ENCODE measurements around the gene NACC1.

The NACC1 gene

GRCh38 chr19:13129384-13129783 is 11.3 kb downstream of the NACC1 start:
- ChIA-PET POLR2A (interaction anchor here (1.5 kb wide), 1 partner anchor 23 kb away, joined by 9 read pairs; no protein-coding TSS in a partner anchor), CTCF (no interaction called here)
- TF ChIP-seq L3MBTL2 (conservative IDR thresholded peaks at IDR 0.05) (no peak), FOXK2 (IDR thresholded peaks at IDR 0.05) (no peak), HDGF (IDR thresholded peaks at IDR 0.05; ENCODE audit: borderline replicate concordance) (no peak), ARNT (IDR thresholded peaks at IDR 0.05) (no peak), BHLHE40 (IDR thresholded peaks at IDR 0.05; ENCODE audit: borderline replicate concordance) (no peak), LEF1 (IDR thresholded peaks at IDR 0.05; ENCODE audit: borderline replicate concordance) (no peak)
- no peak for DNase-seq (ENCODE audit: extremely low spot score)

- ChIA-PET POLR2A (interaction anchor here (1.8 kb wide), 1 partner anchor 21 kb away, joined by 5 read pairs; no protein-coding TSS in a partner anchor), CTCF (no interaction called here)
- TF ChIP-seq ARNT (IDR thresholded peaks at IDR 0.05) (no peak), ELF4 (IDR thresholded peaks at IDR 0.05) (no peak), LEF1 (IDR thresholded peaks at IDR 0.05; ENCODE audit: borderline replicate concordance) (no peak), ZNF384 (IDR thresholded peaks at IDR 0.05) (no peak), L3MBTL2 (conservative IDR thresholded peaks at IDR 0.05) (no peak), FOXM1 (IDR thresholded peaks at IDR 0.05; ENCODE audit: borderline replicate concordance) (no peak), NFRKB (IDR thresholded peaks at IDR 0.05) (no peak), FOXK2 (IDR thresholded peaks at IDR 0.05) (no peak), TARDBP (IDR thresholded peaks at IDR 0.05) (no peak), HDGF (IDR thresholded peaks at IDR 0.05; ENCODE audit: borderline replicate concordance) (no peak), BHLHE40 (IDR thresholded peaks at IDR 0.05; ENCODE audit: borderline replicate concordance) (no peak), FOXA1 (IDR thresholded peaks at IDR 0.05) (no peak), CTBP1 (IDR thresholded peaks at IDR 0.05; ENCODE audit: borderline replicate concordance) (no peak), SP1 (IDR thresholded peaks at IDR 0.05) (no peak), SUZ12 (IDR thresholded peaks at IDR 0.05) (no peak)
- TF ChIP-seq, protein P1, sequence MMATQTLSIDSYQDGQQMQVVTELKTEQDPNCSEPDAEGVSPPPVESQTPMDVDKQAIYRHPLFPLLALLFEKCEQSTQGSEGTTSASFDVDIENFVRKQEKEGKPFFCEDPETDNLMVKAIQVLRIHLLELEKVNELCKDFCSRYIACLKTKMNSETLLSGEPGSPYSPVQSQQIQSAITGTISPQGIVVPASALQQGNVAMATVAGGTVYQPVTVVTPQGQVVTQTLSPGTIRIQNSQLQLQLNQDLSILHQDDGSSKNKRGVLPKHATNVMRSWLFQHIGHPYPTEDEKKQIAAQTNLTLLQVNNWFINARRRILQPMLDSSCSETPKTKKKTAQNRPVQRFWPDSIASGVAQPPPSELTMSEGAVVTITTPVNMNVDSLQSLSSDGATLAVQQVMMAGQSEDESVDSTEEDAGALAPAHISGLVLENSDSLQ (IDR thresholded peaks at IDR 0.05), result no peak
- no peak for DNase-seq (ENCODE audit: extremely low spot score)
These were observed 12.9 kb downstream of the NACC1 start for GRCh38 chr19:13130886-13131490.

GRCh38 chr19:13132471-13133180 is 14.6 kb downstream of the NACC1 start:
- ChIA-PET CTCF (interaction anchor here (0.6 to 0.8 kb wide), 2 partner anchors 39 to 167 kb away, joined by 3 read pairs; no protein-coding TSS in a partner anchor), POLR2A (interaction anchor here (1.1 to 1.6 kb wide), 2 partner anchors 13 to 20 kb away, joined by 3 to 7 read pairs; no protein-coding TSS in a partner anchor)
- TF ChIP-seq FOXA1 (IDR thresholded peaks at IDR 0.05), result no peak
- no peak for DNase-seq (ENCODE audit: extremely low spot score)

- DNase-seq (ENCODE audit: extremely low spot score), result no peak
- ChIA-PET POLR2A (interaction anchor here (1.1 to 1.6 kb wide), 2 partner anchors 14 to 19 kb away, joined by 3 to 7 read pairs; no protein-coding TSS in a partner anchor), CTCF (no interaction called here)
- no peak for TF ChIP-seq ELF4 (IDR thresholded peaks at IDR 0.05)
- TF ChIP-seq L3MBTL2 (conservative IDR thresholded peaks at IDR 0.05), result no peak
- TF ChIP-seq ZNF384 (IDR thresholded peaks at IDR 0.05), result no peak
- no peak for TF ChIP-seq FOXK2 (IDR thresholded peaks at IDR 0.05)
- TF ChIP-seq SUZ12 (IDR thresholded peaks at IDR 0.05), result no peak
- TF ChIP-seq FOXA1 (IDR thresholded peaks at IDR 0.05), result no peak
- TF ChIP-seq LEF1 (IDR thresholded peaks at IDR 0.05; ENCODE audit: borderline replicate concordance), result no peak
- no peak for TF ChIP-seq BHLHE40 (IDR thresholded peaks at IDR 0.05; ENCODE audit: borderline replicate concordance)
- no peak for TF ChIP-seq CTBP1 (IDR thresholded peaks at IDR 0.05; ENCODE audit: borderline replicate concordance)
- TF ChIP-seq, protein P1 (IDR thresholded peaks at IDR 0.05), result no peak
- TF ChIP-seq FOXM1 (IDR thresholded peaks at IDR 0.05; ENCODE audit: borderline replicate concordance), result no peak
- TF ChIP-seq NFRKB (IDR thresholded peaks at IDR 0.05), result no peak
- TF ChIP-seq ARNT (IDR thresholded peaks at IDR 0.05), result no peak
These were observed 15.3 kb downstream of the NACC1 start for GRCh38 chr19:13133241-13133870.

DNA sequence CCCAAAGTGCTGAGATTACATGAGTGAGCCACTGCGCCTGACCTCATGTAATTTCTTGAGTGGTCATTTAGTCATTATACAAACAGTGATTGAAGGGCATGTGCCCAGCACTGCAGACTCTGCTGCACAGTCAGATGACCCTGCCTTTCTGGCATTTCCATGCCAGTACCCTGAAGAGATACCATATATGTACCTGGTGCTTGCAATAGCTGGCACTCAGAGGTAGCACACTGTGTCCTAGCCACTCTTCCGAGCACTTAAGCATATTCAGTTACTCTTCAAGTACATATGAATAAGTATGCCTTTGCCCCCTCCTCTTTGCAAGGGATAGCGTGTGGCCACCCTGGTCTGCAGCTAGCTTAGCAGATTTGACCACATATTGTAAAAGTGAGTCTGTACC is 16.6 kb downstream of the NACC1 start:
- POLR2A ChIA-PET, result interaction anchor here (0.9 kb wide), 1 partner anchor 18 kb away, joined by 3 read pairs; no protein-coding TSS in a partner anchor
- CTCF ChIA-PET, result no interaction called here

More for the DNA sequence above, 16.6 kb downstream of the NACC1 start:
- no peak for TF ChIP-seq BHLHE40 (IDR thresholded peaks at IDR 0.05; ENCODE audit: borderline replicate concordance)
- TF ChIP-seq FOXM1 (IDR thresholded peaks at IDR 0.05; ENCODE audit: borderline replicate concordance), result no peak
- TF ChIP-seq NFRKB (IDR thresholded peaks at IDR 0.05), result no peak
- TF ChIP-seq ZNF384 (IDR thresholded peaks at IDR 0.05), result no peak
- no peak for TF ChIP-seq SP1 (IDR thresholded peaks at IDR 0.05)
- TF ChIP-seq, protein P1 (IDR thresholded peaks at IDR 0.05), result no peak
- no peak for TF ChIP-seq FOXA1 (IDR thresholded peaks at IDR 0.05)
- TF ChIP-seq TARDBP (IDR thresholded peaks at IDR 0.05), result no peak
- TF ChIP-seq CTBP1 (IDR thresholded peaks at IDR 0.05; ENCODE audit: borderline replicate concordance), result no peak
- no peak for TF ChIP-seq SUZ12 (IDR thresholded peaks at IDR 0.05)
- no peak for TF ChIP-seq L3MBTL2 (conservative IDR thresholded peaks at IDR 0.05)
- no peak for TF ChIP-seq HDGF (IDR thresholded peaks at IDR 0.05; ENCODE audit: borderline replicate concordance)
- no peak for TF ChIP-seq LEF1 (IDR thresholded peaks at IDR 0.05; ENCODE audit: borderline replicate concordance)
- TF ChIP-seq ELF4 (IDR thresholded peaks at IDR 0.05), result no peak
- no peak for DNase-seq (ENCODE audit: extremely low spot score)

All from HEK293T (cell line).